Neural cell (in vitro differentiated cells): ENCODE measurements around the gene IBTK.

ENCODE experiments used
- EZH2 ChIP-seq: fragments of 200-600, 300-800 bp; shearing (Covaris generic), sonication (generic); IDR thresholded peaks from 2 replicates; pipeline ENCODE4 v1.6.1; 2014; ENCODE audit warnings: antibody characterized with exemption, low read length, borderline replicate concordance, mild to moderate bottlenecking; ENCODE audit not compliant: insufficient read depth, poor library complexity, severe bottlenecking
- SMC3 ChIP-seq: fragments of 450-650 bp; conservative IDR thresholded peaks from 2 replicates; pipeline ENCODE4 v1.6.1; 2014; ENCODE audit warnings: antibody characterized with exemption, mild to moderate bottlenecking, moderate library complexity; ENCODE audit not compliant: poor library complexity
- TF ChIP-seq, protein P1 (sequence below): fragments of 450-650 bp; IDR thresholded peaks from 2 replicates; pipeline ENCODE4 v1.5.1; 2014; ENCODE audit warnings: antibody characterized with exemption, mild to moderate bottlenecking, moderate library complexity; ENCODE audit not compliant: poor library complexity, severe bottlenecking

DNA sequence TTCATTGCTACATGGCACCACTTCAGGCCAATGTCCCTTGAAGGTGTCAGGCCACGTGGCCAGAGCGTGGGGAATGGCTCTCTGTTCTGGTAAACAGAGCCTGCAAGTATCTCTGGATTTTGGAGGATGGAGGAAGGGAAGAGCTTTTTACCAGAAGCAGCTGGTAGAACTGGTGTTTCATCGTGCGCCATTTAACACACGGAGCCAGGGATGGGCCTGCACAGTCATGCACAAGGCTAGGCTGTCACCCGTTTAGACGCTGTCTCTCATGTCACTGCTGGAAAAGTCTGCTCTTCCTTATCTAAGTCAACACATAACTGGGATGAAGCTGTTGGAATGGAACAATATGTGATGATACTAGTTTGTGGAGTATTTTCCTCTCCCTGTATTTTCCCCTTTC lies 123.9 kb downstream of the IBTK start:
- TF ChIP-seq SMC3 = no peak
- TF ChIP-seq EZH2 = no peak
- TF ChIP-seq, protein P1, sequence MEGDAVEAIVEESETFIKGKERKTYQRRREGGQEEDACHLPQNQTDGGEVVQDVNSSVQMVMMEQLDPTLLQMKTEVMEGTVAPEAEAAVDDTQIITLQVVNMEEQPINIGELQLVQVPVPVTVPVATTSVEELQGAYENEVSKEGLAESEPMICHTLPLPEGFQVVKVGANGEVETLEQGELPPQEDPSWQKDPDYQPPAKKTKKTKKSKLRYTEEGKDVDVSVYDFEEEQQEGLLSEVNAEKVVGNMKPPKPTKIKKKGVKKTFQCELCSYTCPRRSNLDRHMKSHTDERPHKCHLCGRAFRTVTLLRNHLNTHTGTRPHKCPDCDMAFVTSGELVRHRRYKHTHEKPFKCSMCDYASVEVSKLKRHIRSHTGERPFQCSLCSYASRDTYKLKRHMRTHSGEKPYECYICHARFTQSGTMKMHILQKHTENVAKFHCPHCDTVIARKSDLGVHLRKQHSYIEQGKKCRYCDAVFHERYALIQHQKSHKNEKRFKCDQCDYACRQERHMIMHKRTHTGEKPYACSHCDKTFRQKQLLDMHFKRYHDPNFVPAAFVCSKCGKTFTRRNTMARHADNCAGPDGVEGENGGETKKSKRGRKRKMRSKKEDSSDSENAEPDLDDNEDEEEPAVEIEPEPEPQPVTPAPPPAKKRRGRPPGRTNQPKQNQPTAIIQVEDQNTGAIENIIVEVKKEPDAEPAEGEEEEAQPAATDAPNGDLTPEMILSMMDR = no peak
